GM18511 (cell line): ENCODE data around the gene CDHR1.

Experiments used
- ATAC-seq: cut with Tn5 transposase; IDR thresholded peaks from one replicate; pipeline ENCODE4 v1.9.1; 2021; ENCODE audit warnings: mild to moderate bottlenecking, moderate library complexity; ENCODE audit not compliant: unreplicated experiment

CDHR1 gene

GRCh38 chr10:84257343-84258020 lies 63.1 kb downstream of the CDHR1 start:
- no peak for ATAC-seq

DNA sequence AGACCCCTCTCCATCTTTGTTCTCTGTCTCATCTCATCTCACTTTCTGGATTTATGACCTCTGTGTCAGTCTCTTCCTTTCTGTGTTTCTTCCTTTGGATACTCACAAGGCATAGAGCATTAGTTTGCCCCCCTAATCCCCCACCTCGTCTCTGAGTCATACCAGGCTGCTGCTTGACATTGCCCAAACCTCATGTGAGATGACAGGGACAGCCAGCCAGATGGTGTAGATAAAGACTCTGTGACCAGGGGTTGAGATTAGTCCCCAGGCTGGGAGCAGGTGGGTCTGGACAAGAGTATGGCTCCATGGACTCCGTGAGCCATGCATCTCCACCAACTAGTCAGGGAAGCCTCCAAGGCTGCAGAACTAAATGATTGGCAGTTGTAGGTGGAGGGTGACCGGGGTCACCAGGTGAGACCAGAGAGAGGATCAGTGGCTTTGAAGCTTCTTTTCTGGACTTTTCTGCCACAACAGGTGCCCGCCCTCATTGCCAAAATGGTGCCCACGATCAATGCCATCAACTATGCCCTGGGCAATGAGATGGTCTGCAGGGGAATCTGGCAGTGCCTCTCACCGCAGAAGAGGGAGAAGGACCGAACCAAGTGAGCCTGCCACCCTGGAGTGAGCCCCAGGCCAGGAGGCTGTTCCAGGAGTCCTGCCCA lies 63.8 kb downstream of the CDHR1 start:
- no peak for ATAC-seq

DNA sequence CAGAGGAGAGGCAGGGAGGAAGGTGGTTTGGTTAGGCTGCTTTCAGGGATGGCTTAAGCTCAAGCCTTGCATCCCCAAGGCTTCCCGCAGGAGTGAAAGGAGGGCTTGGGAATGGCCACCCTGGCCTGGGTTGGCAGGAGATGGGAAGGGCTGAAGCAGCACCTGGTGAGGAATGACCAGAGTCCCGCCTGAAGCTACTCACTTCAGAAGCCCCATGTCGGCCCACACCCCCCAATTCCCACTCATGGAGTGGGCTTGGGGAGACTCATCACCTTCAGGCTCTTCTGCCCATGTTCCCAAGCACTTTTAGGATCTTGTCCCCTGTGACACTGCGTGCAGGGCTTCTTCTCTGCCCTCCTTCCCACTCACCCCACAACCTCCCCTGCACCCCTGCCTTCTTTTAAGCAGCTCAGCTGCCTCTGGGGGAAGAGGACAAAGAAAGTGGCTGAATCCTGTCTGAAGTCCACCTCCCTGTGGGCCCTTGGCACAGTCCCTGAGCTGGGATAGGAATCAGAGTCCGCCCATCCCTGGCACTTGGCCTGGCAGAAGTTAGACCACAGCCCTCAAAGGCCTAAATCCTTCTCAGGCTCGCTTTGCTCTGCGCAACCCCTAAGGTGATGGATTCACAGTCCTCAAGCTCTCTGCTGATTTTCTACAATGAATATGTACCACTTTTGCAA lies 67.0 kb downstream of the CDHR1 start:
- no peak for ATAC-seq

- no peak for ATAC-seq
Observed at GRCh38 chr10:84262190-84262956, 68.0 kb downstream of the CDHR1 start.

- ATAC-seq, result no peak
Observed at GRCh38 chr10:84263716-84264115, 69.4 kb downstream of the CDHR1 start.

DNA sequence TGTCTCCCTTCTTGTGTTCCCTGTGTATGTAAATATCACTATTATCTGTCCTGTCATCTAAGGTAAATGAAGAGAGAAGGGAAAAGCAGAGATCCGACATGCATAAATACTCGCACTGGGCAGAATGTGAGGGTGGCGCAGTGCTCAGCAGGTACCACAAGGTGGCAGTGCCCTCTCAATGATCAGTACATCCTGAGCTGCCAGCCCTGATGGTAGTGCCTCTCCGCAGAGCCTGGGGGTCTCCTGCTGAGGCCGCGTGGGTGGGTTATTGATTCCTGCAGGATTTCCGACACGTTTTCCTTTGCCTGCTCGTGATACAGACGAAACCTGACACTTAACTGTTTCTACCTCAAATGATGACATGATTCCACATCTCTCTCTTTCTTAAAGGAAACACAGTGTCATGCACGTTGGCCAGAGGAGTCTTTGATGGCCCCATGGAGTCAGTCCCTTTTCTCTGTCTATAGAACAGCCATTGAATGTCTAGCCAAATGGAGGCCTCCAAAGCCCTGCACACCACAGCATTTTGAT lies 70.3 kb downstream of the CDHR1 start:
- ATAC-seq, result peak; percentile 93

GRCh38 chr10:84265418-84265817 lies 71.1 kb downstream of the CDHR1 start:
- ATAC-seq, result no peak

DNA sequence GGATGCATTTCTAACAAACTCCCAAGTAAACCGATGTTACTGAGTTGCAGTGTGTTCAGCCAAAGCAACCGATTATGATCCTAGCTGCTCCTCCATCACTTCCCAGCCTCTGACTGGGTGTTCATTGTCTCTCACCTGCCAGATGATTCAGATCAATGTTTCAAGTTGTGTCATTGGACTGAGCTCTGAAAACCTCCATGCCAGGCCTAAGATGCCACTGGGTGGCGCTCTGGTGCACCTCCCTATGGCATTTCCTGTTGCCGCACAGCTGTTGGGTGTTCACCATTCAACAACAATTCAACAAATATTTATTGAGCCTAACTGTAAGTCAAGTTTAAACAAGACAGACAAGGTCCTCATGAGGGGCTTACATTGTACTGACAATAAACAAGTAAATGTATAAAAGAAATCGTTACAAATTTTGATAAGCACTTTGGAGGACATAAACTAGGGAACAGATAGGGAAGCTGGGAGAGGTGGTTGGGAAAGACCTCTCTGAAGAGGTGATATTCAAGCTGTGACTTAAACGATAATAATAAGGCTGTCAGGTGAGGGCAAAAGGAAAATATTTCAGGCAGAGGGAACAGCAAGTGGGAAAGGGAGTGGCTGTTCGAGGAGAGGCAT lies 73.3 kb downstream of the CDHR1 start:
- ATAC-seq, result peak; percentile 64

GRCh38 chr10:84269162-84269561 lies 74.8 kb downstream of the CDHR1 start:
- ATAC-seq, result no peak
